KBM-7 (cell line): ENCODE data around the gene NOL4L.

Source experiments
- DNase-seq: peaks from one replicate; pipeline ENCODE4 v3.0.0-alpha.2; 2015
- in situ Hi-C: fragments of 300-500 bp; cut with MboI; formaldehyde crosslinking; loops from 2 replicates; pipeline ENCODE4 v1.14.3; 2020; ENCODE audit warnings: low sequenced_read_pairs, low pct_unique_long_range_greater_than_20kb, mixed read lengths

The NOL4L gene

GRCh38 chr20:32567384-32568178 lies 17.6 kb downstream of the NOL4L start:
- in situ Hi-C loops, result no loop called here
- DNase-seq, result no peak

- no peak for DNase-seq
- in situ Hi-C loops, result no loop called here
These were observed 18.5 kb downstream of the NOL4L start for GRCh38 chr20:32566379-32567374.

- DNase-seq, result no peak
- in situ Hi-C loops, result no loop called here
These were observed 19.4 kb downstream of the NOL4L start for GRCh38 chr20:32565735-32566032.

DNA sequence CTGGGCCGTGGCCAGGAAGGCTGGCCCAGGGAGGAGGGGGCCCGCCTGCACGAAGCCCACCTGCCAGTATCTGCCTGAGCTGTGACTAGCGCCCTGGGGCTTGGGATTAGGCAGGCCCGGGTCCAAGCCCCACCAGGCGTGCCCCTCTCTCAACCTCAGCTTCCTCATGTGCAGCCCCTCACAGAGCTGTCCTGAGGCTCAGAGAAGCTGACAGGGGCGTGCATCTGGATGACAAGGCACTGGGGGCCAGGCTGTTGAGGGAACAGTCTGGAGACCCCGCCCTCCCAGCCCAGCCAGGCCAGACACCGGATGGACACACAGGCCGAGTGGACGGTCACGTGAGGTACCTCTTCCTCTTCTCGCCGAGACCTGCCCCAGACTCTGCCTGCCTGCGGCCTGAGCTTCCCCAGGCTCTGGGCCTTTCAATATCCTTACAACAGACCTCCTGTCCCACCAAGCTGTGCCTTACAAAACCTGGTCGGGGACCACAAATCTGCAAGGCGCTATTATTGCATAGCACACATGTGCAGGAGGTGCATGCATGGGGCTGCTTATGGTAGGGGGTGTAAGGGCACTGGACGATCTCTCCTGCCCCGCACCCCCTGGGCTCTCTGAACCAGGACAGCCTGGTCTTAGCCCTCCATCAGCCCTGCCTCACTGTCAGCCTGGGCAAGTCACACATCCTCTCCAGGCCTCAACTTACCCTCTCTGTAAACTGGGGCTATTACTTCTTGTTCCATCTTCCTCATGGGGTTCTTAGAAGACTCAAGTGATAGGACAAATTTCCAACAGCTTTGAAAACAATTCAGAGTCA lies 20.0 kb downstream of the NOL4L start:
- in situ Hi-C loops, result no loop called here

GRCh38 chr20:32564440-32564839 lies 20.7 kb downstream of the NOL4L start:
- in situ Hi-C loops, result no loop called here
- DNase-seq, result no peak

More for the DNA sequence above, 20.0 kb downstream of the NOL4L start:
- DNase-seq, result no peak

DNA sequence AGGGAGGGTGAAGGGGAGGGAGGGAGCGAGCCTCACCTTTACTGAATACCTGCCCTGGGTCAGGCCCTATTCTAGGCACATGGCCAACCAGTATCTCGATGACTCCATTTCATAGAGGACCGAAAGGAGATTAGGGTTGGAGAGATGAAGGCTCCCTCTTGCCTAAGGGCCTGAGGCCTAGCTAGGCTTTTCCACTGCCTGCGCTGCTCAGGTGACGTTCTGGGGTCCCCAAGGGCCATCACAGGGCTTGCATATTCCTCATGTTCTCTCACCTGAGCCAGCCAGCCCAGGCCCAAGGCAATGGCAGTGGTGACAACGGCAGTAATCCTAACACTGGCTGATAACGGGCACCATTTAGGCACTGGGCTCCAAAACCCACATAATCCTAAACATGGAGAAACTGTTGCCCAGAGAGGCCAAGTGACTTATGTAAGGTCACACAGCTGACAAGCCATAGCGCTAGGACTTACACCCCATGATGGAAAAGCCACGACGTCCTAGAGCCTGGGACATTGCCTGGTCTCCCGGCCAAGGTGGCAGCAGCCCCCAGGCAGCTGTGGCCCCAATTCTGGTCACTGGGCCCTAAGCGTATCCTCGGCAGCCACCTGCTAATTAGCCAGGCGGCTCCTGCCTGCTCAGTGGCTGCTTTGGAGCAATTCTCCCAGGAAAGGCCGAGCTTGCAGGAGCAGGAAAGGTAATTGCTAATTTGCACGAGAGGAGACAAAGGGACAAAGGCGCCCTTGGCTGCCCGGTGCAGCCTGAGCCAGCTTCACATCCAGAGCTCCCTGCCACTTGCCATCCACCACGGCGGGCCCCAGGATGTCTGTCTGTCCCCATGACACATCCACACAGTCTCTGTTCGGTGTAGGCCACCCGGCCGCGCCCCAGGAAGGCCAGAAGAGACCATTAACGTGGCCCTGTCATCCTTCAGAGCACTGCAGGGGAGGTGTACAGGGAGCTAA lies 21.5 kb downstream of the NOL4L start:
- in situ Hi-C loops, result no loop called here
- DNase-seq, result no peak

DNA sequence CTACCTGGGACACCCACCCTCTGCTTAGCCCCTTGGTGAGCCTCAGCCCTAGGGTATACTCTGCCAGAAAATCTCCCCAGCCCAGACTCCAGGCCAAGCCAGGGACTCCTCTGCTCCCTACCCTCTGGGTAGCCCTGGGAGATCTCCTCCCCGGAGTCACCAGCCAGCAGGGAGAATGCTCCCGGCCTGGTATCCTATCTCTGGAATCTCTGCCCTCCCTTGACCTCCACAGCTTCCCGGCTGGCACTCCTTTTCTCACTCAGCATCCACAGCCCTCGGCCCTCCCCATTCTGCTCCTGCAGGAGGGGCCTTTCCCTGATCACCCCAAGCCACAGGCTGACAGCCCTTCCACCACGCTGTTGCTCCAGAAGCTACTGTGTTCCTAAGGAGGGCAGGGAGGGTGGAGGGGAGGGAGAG lies 22.6 kb downstream of the NOL4L start:
- in situ Hi-C loops, result no loop called here

DNA sequence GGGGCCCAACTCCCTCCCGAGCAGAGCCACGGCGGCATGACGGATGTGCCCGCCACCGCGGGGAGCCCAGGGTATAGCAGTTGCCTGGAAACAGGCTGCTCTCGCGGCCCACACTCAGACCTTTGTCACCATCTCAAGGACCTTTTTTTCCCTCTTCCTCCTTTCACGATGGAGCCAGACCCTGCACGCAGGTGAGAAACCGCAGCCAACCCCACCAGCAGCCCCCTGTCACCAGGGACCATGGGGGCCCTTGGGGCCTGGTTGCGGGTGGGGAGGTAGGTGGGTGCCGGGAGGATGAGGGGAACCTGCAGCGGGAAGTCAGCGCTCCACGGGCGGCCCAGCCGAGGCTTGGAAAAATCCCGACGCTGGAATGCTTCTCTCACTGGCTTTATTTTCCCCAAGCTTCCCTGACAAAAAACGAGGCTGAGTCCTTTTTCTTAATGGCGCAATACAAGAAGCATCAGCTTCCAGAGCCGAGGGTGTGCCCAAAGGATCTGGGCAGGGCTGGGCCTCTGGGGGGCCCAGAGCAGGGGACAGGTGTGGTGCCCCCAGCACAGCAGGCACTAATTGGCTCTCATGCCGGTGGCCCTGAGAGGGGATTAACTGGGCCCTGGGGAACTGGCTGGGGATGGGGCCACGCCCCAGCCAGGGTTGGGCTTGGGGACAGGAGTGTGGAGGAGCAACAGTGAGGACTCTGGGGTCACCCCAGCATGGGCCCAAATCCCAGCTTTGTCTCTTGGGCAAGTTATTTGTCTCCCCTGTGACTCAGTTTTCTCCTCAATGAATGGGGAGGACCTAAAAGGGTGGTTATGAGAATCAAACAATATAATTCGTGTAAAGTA lies 23.9 kb downstream of the NOL4L start:
- in situ Hi-C loops, result no loop called here
- DNase-seq, result no peak

More for the DNA sequence above, 22.6 kb downstream of the NOL4L start:
- no peak for DNase-seq

DNA sequence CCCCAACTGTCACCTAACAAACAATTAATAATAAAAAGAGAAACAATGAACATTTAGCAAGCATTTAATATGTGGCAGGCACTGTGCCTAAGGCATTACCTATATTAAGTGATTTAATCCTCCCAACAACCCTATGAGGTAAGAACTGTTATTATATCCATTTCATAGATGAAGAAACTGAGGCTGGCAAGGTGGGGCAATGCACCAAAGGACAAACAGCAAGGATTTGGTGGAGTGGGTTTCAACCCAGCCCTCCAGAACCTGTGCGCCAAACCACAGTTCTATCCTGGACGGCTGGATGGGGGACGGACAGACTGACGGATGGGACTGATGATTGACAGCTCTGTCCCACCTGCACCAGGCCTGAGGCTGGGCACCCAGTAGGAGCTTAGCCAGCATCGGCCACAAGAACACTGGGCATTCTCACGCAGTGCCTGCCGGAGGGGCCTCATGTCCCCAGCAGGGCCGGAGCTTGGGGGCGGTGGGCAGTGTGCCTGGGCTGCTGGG lies 24.6 kb downstream of the NOL4L start:
- in situ Hi-C loops, result no loop called here
- DNase-seq, result no peak

DNA sequence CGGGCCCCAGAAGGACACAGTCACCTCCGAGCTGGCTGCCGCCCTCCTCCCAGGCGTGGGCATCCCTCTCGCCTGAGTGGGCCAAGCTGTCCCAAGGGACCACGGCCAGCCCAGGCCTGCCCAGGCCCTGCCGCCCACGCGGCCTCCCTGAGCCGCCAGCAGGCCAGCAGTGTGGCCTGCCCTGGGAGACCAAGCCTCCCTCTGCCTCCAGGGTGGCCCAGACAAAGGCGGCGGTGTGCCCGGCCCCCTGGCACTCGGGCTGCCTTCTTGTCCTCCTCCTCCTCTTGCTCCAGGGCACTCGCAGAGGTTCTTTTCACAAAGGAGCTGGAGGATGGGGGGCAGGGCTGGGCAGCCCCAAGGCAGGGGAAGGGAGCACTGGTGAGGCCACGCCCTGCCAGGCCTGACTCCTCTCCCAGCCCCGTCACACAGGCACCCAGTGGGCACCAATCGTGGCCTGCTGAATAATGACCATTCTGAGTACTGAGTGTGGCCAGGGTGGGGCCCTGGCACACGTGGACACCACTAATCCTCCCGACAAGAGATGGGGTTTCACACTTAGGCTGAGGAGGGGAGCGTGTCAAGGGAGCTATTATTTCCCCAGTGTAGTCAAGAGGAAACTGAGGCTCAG lies 25.3 kb downstream of the NOL4L start:
- no peak for DNase-seq
- in situ Hi-C loops, result no loop called here

DNA sequence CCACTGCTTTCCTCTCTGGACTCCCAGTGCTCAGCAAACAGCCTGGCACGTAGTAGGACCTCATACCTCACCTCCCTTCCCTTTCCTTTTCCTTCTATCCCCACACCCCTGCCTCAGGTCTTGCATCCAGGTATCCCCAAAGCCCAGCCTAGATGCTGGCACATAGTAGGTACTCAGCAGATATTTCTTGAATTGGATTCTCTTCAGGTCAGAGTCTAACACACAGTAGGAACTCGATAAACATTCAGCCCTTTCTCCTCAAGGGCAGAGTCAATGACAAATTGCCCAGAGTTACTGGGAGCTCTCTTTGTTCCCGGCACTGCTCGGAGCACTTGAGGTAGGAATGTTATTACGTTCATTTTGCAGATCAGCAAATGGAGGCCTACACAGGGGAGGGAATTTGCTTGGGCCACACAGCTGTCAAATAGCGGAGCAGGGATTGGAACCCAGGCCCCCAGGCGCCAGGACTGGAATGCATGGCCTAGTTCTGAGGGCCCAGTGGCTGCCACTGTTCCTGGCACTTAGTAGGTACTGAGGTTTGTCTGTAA lies 25.9 kb downstream of the NOL4L start:
- in situ Hi-C loops, result no loop called here
- DNase-seq, result no peak

DNA sequence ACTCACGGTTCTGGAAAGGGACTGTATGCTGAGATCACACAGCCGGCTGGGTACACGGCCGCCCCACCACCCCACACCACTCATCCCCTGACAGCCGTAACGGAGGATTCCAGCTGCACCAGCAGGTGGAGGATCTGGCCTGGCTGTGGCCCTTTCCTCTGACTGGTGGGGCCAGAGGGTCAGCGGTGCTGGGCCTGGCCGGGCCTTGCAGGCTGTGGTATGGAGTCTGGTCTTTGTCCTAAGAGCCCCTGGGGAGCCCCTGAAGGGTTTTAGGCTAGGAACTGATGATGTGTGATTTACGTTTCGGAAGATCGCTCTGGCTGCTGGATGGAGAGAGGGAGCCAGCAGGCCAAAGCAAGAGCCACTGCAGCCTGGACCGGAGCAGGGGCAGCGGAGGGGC lies 26.6 kb downstream of the NOL4L start:
- DNase-seq, result no peak
- in situ Hi-C loops, result no loop called here

DNA sequence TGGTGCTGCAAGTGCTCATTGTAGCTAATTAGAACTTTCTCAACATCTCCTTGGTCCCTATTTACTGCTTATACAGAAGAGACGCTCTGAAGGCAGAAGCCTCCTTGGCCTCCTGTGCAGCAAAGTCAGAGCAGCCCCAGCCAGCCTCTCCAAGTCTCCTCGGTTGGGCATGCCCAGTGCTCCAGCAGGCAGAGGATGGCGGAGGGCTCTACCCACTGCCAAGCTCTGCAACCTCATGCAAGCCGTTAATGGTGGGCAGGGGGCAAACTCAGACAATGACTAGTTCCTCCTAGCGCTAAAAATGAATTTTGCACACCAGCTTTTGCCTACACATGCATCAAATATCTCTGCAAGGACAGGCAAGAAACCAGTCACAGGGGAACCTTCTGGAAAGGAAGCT lies 27.8 kb downstream of the NOL4L start:
- in situ Hi-C loops, result no loop called here
- DNase-seq, result no peak

- in situ Hi-C loops, result no loop called here
- DNase-seq, result no peak
These were observed 28.6 kb downstream of the NOL4L start for GRCh38 chr20:32556312-32557184.

- in situ Hi-C loops, result no loop called here
- DNase-seq, result no peak
These were observed 29.5 kb downstream of the NOL4L start for GRCh38 chr20:32555584-32555983.

- no peak for DNase-seq
- in situ Hi-C loops, result no loop called here
These were observed 30.2 kb downstream of the NOL4L start for GRCh38 chr20:32554965-32555289.
